Right lung (tissue), 5 donors: ENCODE measurements around the gene SCIN. TPM values are rescaled to one million over a fixed set of nuclear protein-coding genes. Genes with fewer than 3 reads are reported as not detected.
A peak's percentile ranks its signal among the peaks of the same experiment; 100 is the strongest.
"Not testable (repeated sequence)": the region's sequence is repeated elsewhere in the genome, so short reads cannot be mapped to it uniquely, and the experiment has no call there.

ENCODE experiments used
- DNase-seq, 2 donors: peaks; one replicate each; pipeline ENCODE4 v3.0.0-alpha.2; 2013
- polyA plus RNA-seq, 5 donors: library from polyadenylated mRNA; unstranded; fragments of 120-200 nt; gene quantifications; one replicate each; pipeline versions ENCODE4 v1.2.1 to v1.2.3, GENCODE V29; 2013; ENCODE audit warnings: inconsistent platforms in 1 of 5, low replicate concordance in 1 of 5; ENCODE audit not compliant: insufficient read length in 5 of 5, insufficient read depth in 1 of 5

The SCIN gene
- polyA plus RNA-seq, 5 donors: 3.3 to 7.1 (median 6.4) TPM

- DNase-seq: no peak
Measured at GRCh38 chr7:12647364-12648219, 77.1 kb downstream of the SCIN start.

DNA sequence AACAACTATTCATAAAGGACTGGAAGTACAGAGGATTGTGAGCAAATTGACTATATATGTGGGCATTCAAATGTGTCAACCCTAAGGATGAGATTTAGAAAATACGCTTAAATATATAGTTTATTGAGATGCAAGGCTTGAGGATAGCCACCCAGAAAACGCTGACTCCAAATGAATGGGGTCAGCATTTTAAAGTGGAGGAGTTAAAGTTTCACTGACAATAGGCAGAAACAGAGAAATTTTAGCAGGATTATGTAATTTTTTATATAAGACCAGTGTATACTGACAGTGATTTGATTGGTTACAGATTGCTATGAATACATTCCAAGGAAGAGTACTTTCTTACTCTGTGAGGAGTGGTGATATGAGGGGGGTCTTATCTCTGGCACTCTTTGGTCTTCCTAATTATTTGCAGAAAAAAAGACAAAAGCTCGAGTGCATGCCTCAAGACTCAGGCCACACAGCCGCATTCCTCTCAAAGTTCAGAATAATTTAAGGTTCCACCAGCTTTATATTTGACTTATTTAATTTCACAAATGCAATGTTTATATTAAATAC lies 78.3 kb downstream of the SCIN start:
- no peak for DNase-seq

DNA sequence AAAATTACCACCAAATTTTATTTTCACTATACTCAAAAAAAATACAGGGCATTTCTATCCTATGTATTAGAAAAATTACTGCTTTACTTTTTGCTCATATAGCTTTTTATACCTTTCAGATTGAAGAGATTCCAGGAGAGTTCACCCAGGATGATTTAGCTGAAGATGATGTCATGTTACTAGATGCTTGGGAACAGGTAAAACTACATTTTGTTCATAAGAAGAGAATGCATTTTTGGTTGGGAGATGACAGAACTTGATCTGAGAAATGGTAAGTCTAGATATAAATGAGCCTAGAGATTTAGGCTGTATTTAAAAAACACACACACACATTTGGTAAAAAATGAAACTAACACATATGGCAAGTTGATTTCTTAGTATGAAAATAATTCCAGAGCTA lies 78.8 kb downstream of the SCIN start:
- no peak for DNase-seq

- no peak for DNase-seq
Measured at GRCh38 chr7:12650080-12650479, 79.6 kb downstream of the SCIN start.

DNA sequence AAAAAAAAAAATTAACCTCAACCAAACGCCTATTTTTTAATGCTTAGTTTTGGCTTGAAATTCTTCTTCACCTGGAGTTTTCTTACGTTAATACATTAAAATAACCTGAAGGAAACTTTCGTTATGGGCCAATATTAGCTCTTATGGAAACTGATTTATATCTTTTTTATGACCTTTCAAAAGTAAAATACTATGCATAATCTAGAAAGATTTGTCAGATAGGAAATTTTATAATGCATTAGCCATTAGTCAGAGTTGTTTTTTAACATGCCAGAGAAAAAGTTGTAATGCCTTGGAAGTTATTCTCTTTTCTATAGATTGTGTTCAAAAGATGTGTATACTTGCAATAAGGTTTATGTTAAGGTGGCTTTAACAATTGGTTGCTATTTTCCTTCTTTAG lies 82.6 kb downstream of the SCIN start:
- no peak for DNase-seq

GRCh38 chr7:12653518-12653917 lies 83.0 kb downstream of the SCIN start:
- DNase-seq: no peak

- DNase-seq: no peak
Measured at GRCh38 chr7:12655161-12655560, 84.6 kb downstream of the SCIN start.

DNA sequence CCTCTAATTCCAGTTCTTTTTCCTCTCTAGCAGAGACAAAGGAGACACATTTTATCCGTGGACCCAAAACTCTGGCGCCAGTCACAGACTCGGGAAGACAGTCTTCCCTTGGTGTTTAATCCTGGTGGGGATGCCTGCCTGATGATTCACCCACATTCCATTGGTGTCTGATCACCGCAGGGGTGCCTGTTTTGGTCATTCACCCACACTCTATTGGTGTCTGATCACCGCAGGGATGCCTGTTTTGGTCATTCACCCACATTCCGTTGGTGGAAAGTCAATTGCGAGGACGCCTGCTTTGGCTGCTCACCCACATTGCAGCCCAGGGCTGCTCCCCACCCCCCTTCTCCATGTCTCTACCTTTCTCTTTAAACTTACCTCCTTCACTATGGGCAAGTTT lies 89.9 kb downstream of the SCIN start:
- not testable (repeated sequence) for DNase-seq

DNA sequence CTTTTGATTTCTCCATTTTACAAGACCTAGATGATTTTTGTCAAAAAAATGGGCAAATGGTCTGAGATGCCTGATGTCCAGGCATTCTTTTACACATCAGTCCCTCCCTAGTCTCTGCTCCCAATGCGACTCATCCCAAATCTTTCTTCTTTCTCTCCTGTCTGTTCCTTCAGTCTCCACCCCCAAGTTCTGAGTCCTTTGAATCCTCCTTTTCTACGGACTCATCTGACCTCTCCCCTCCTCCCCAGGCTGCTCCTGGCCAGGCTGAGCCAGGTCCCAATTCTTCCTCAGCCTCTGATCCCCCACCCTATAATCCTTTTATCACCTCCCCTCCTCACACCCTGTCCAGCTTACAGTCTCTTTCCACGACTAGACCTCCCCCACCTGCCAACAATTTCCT lies 90.5 kb downstream of the SCIN start:
- not testable (repeated sequence) for DNase-seq

DNA sequence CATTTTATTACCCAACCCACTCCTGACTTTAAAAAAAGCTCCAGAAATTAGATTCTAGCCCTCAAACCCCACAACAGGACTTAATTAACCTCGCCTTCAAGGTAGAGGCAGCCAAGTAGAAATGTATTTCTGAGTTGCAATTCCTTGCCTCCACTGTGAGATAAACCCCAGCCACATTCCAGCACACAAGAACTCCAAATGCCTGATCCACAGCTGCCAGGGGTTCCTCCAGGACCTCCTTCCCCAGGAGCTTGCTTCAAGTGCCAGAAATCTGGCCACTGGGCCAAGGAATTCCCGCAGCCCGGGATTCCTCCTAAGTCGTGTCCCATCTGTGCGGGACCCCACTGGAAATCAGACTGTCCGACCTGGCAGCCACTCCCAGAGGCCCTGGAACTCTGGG lies 91.1 kb downstream of the SCIN start:
- no peak for DNase-seq

DNA sequence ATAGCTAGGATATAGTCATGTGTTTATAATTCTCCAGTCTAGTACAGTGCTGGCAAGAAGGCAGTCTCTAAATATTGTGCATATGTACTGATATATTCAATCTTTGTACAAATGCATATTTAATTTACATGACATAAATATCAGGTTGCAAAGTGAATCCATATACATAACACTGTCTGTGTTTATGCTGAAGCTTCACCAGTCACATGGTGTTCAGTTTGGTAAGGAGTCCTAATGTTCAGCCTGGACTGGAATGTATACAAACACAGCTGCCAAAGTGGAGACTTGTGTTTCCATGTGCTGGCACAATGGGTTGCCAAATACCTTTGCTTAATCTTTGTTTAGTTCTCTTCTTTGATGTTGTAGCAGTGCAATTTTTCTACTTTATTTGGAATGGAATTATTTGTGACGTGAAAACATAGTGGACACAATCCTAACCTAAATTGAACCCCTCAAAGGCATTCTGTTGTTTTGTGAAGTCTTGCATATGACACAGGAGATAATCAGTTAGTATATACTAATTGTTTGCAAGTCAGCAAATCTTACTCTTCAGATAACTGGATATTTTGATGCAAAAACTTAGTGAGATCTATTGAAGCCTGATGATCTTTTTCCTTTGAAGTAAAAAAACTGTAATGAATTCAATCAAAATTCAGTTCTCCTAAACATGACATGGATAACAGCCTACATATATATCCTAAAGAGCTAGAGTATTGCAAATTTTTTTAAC lies 99.6 kb downstream of the SCIN start:
- peak in 1 of 2 donors; percentile 36 for DNase-seq

DNA sequence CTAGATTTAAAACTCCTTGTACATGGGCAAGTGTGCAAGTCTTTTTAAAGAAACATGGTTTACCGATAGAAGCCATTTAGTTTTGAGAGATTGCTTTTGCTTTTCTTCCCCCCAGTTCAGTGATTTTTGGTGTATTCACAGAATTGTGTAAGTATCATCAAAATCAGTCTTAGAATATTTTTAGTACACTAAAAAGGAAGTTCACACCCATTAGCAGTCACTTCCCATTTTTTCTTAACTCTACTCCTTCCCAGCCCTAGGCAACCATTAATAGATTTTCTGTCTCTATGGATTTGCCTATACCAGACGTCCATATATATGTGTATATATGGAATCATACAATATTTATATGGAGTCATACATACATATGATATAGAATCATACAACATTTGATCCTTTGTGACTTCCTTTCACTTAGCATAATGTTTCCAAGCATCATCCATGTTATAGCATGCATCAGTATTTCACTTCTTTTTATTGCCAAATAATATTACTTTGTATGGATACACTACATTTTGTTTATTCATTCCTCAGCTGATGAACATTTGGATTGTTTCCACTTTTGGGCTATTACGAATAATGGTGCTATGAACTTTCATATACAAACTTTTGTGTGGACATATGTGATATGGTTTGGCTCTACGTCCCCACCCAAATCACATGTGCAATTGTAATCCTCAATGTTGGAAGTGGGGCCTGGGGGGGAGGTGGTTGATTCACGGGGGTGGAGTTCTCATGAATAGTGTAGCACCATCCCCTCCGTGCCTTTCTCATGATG lies 100.4 kb downstream of the SCIN start:
- DNase-seq: no peak

DNA sequence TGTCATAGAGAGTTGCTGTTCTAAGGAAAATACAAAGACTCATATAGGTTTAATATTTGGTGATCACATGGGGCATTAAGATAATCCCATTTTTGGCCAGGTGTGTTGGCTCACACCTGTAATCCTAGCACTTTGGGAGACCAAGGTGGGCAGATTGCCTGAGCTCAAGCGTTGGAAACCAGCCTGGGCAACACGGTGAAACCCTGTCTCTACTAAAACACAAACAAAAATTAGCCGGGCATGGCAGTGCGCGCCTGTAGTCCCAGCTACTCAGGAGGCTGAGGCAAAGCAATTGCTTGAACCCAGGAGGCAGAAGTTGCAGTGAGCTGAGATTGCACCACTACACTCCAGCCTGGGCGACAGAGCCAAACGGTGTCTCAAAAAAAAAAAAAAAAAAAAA lies 102.9 kb downstream of the SCIN start:
- DNase-seq: not testable (repeated sequence)

DNA sequence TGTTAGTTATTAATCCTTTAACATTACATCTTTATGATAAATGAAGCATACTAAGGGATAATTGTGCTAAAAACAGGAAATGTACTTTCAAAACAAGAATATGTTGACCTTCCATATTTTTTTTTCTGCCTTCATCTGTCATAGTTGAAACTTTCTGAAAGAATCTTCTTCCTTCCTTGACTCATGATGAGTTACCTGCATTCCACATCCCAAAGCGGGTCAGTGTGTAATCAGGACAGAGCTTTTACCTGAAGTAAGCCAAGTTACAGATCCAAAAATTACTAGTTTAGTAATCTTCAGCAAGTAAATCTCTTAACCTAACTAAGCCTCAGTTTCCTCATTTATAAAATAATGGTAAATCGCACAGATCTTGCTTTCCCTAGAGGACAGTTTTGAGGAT lies 103.5 kb downstream of the SCIN start:
- DNase-seq: no peak

GRCh38 chr7:12674861-12675260 lies 104.3 kb downstream of the SCIN start:
- no peak for DNase-seq

DNA sequence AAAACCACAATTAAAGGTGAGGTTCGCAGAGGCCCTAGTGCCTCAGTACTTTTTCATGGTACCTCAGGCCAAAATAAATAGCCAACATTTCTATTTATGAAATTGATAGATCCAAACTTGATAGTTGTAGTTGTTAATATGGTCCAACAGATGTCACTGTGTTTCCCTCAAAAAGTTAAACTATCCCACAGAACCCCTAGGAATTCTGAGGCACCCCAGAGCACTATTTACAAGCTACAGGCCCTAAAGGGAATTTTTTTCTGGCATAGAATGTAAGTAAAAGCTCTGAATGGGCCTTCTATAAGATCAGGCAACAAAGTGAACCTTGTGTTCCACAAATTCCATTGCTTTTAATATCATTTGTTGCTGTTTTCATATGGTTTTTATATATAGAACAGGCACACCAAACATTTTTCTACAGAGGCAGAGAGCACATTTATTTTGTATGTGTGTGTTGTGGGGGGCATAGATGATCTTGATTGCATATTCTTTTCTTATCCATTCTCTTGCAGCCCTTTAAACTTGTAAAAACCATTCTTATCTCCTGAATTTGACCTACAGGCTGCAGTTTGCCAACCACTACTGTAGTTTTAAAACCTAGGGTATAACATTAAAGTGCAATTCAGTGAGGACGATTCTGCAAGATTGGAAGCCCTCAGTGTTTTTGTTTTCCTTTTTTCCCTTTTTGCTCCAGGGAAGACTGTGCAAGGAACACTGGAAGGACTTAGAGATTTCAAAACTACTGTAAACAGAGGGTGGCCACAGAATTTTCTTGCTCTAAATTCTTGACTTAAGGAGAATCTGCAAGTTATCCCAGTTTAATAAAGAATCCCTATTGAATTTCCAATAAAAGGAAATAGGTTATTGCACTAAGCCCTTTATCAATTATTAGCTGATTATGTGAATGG lies 113.4 kb downstream of the SCIN start:
- DNase-seq: no peak

GRCh38 chr7:12684733-12685132 lies 114.2 kb downstream of the SCIN start:
- DNase-seq: no peak

- DNase-seq: no peak
Measured at GRCh38 chr7:12685550-12685949, 115.0 kb downstream of the SCIN start.

- DNase-seq: peak; percentile 88
Measured at GRCh38 chr7:12686234-12686890, 115.8 kb downstream of the SCIN start.
